Fibroblast of skin of left quadriceps (primary cell): ENCODE measurements around the gene METTL25.
A peak's percentile ranks its signal among the peaks of the same experiment; 100 is the strongest.
"Not testable (repeated sequence)": the region's sequence is repeated elsewhere in the genome, so short reads cannot be mapped to it uniquely, and the experiment has no call there.

Experiments
- DNase-seq, 2 experiments: peaks; one replicate each; pipeline ENCODE4 v3.0.0-alpha.2; 2013; ENCODE audit warnings: low read depth in 2 of 2

The METTL25 gene, protein sequence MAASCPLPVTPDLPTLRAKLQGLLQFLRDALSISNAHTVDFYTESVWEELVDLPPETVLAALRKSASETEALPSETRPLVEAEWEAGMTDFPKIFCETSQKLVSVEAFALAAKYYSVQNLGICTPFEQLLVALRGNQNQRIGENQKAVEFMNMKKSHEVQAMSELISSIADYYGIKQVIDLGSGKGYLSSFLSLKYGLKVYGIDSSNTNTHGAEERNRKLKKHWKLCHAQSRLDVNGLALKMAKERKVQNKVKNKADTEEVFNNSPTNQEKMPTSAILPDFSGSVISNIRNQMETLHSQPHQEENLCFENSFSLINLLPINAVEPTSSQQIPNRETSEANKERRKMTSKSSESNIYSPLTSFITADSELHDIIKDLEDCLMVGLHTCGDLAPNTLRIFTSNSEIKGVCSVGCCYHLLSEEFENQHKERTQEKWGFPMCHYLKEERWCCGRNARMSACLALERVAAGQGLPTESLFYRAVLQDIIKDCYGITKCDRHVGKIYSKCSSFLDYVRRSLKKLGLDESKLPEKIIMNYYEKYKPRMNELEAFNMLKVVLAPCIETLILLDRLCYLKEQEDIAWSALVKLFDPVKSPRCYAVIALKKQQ

DNA sequence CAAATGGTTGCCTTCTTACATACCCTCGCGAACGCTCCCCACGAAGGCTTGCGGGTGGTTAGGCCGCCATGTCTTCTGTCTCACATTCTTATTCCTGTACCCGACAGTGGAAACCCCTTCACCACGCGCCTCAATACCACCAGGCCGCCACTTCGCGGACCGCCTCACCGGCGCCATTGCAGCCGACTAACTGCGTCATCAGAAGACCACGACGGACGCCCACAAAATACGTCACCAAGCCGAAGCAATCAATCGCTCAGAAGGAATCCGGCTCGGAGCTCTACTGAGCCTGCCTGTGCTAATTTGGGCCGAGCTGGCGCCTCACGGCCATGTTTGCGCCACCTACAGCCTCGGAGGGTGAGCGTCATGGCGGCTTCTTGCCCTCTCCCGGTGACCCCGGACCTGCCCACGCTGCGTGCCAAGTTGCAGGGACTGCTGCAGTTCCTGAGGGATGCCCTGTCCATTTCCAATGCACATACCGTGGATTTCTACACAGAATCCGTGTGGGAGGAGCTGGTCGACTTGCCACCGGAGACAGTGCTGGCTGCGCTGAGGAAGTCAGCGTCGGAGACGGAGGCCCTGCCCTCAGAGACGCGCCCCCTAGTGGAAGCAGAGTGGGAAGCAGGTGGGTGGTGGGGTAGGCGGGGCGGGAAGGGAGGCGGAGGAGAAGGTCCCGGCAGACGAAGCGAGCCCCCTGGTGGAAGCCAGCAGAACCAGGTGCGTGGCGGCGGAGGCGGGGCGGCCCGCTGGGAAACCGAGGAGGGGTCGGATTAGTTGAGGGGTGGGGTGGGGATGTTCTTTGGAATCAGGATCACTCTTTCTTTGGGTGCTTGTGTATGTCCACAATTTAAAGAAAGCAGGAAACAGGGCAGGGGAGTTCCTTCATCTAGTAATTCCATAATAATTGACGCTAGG lies at the start of gene METTL25, which contains the start of gene CCDC59:
Gene METTL25 (plus strand): TSS at position 330 of the 915 bp plus-strand sequence. CDS start 37 bp downstream, at position 367.
Gene CCDC59 (minus strand): TSS at position 188 of the 915 bp plus-strand sequence. CDS start 11 bp downstream, at position 177.
- DNase-seq: peak; percentile 97 to 98

DNA sequence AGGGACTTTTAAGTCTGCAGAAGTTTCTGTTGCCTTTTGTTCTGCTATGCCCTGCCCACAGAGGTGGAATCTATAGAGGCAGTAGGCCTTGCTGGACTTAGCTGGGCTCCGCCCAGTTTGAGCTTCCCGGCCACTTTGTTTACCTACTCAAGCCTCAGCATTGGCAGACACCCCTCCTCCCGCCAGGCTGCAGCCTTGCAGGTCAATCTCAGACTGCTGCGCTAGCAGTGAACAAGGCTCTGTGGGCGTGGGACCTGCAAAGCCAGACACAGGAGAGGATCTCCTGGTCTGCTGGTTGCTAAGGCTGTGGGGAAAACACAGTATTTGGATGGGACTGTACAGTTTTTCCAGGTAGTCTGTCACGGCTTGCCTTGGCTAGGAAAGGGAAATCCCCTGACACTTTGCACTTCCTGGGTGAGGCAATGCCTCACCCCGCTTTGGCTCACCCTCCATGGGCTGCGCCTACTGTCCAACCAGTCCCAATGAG lies 43.9 kb upstream of the METTL25 start:
- DNase-seq: no peak

DNA sequence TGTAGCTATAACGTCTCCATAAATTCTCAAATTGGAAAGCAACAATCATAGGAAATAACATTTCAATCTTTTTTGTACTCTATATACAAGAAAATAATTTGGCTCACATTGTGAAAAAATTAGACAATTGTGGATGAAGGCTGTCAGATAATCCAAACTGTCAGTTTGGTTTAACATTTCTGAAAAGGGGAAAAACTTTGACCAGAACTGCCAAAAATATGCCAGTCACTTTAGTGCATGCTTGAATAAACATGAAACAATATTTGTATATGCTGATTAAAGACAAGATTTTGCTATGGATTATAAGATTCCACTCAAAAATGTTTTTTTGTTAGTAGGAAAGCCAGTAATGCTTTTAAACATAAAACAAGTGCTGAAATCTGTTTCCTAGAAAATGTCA lies 39.1 kb upstream of the METTL25 start:
- DNase-seq: no peak

DNA sequence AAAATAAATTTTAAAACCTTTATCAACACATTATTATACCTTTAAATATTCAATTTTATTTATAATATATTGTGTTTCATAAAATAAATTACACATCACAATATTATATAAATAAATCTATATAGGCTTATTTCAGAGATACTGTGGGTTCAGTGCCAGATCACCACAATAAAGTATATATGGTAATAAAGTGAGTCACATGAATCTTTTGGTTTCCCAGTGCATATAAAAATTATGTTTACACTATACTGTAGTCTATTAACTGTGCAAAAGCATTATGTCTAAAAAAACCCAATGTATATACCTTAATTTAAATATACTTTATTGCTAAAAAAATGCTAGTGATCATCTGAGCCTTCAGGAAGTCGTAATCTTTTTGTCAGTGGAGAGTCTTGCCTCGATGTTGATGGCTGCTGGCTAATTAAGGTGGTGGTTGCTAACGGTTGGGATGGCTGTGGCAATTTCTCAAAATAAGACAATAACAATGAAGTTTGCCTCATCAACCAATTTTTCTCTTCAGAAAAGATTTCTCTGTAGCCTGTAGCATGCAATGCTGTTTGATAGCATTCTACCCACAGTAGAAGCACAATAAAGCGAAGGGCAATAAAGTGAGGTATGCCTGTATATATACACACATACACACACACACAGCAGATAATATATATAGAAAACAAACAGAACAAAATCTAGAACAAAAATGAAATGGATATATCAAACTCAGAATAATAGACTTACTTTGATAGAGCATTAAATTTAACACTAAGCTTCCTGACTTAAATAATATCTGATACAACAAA lies 32.6 kb upstream of the METTL25 start:
- no peak for DNase-seq

DNA sequence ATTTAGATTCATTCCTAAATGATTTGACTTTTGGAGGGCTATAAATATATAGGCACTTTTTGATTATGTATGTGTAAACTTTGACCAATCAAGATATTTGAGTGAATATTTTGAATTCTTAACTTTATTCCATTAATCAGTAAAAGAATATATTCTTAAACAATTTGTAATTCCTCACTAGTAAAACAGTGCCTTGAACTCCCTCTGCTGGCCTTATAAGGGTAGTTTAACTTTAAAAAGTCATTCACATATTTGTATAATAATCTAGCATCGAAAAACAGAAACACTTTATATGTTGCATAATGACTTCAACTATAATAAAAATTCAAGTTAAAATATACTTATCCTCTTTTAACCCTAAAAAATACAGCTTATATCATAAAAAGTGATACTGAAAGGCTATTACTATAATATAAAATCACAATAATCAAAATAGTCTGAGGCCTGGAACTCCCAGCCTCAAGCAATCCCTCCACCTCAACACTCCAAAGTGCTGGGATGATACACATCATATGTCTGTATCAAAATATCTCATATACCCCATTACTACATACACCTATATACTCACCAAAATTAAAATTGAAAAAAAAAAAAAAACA lies 31.3 kb upstream of the METTL25 start:
- peak; percentile 1 to 2 for DNase-seq

DNA sequence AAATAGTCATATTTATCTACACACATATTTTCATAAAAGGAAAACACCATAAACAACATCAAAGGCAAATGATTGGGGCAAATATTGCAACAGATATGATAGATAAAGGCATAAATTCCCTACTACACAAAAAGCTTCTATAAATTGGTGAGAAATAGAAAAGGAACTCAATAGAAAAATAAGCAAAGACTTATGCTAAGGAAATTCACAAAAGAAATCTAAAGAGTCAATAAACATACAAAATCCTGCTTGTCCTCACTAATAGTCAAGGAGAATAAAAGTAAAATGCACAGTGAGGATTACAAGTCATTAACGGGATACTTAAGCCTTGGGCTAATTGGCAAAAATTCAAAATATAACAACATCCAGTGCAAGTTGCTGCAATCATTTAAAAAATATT lies 30.5 kb upstream of the METTL25 start:
- DNase-seq: no peak

DNA sequence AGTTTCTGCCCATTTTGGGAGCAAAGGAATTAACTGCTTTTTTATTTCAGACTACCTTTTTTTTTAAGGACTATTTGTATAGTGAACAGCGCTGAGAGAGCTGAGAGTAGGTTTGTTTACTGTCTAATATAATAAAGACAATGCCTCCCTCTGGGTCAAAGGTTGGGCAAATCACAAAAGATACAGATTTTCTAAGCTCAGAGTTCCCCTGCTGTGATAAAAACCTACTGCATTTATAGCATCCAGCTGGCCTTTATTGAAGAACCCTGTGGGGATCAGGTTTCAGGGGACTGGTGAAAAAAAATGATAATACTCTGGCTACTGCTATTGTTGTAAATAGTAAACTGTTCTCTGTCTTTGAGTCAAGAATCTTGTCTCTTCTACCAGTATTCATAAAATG lies 28.8 kb upstream of the METTL25 start:
- DNase-seq: no peak

DNA sequence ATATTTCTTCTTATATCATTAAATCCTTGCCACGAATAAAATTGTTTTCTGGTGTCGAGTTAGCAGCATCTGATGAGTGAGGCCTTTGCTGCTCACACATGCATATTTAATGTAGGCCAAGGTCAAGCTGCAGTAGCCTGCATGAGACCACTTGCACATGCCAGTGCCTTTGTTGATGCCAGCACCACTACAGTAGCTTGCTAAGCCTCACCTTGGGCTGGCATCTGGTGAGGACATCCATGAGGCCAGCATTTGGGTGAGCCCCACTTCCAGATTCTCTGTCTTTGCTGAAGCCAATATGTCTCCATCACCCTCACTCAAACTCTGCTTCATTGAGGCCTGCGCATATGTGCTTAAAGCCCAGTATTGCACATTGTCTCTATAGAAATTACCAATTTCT lies 8.2 kb upstream of the METTL25 start:
- DNase-seq: no peak

DNA sequence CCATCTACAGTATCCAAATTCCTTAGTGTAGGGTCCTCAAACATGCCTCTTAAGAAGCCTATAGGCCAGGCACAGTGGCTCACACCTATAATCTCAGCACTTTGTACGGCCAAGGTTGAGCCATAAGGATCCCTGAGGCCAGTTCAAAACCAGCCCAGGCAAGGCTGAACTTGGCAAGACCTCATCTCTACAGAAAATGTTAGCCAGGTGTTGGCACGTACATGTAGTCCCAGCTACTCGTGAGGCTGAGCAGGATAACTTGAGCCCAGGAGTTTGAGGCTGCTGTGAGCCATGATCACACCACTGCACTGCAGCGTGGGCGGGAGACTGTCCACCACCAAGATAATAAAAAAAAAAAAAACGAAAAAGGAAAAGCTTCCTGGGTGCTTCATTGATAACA lies 6.9 kb upstream of the METTL25 start:
- no peak for DNase-seq

DNA sequence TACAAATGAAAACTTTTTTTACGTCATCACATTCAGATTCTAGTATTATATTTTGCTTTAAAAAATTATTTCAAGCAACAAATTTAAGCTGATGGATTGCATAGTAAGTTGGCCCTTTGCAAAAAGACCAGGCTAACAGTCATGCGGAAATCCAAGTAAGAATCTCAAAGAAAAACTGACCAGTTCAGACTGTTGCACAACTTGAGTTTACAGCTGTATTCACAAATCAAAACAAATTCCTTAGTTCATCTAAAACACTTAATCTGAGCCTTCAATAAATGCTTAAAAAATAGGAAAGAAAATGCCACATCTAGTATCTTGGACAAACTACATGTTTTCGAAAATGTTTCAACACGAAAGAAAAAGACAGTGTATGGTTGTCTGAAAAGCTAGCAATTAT lies 989 bp upstream of the METTL25 start:
- DNase-seq: no peak

DNA sequence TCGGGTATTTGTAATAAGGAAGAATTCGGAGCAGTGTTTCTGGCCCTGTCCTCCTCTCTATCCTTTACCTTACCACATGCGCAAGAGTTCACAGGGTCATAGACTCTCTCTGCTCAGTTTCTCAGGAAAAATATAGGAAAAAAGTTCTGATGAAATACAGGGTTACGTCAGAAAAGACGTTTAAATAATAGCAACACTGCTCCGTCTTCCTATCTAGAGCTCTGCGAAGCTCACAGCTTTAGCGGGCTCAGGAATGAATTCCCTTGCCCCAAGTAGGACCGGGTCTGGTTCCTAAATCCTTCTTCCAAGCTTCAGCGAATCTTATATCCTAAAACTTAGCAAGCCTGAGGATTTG lies 507 bp upstream of the METTL25 start:
- no peak for DNase-seq

DNA sequence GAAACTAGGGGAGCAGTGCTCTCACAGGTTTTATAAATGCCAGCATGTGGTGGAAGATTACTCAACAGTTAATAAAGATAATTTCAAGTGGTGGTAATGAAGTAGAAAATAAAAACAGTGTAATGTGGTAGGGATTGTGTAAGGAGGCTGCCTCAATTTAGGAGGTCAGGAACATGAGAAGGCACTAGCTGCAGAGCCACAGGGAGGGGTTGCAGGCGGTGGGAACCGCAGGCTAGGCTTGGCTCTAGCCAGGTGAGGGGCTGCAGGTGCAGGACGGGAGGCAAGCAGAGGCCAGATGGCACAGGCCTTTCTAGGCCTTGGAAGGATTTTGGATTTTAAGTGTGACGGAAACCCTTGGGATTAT lies 768 bp downstream of the METTL25 start:
- DNase-seq: no peak

DNA sequence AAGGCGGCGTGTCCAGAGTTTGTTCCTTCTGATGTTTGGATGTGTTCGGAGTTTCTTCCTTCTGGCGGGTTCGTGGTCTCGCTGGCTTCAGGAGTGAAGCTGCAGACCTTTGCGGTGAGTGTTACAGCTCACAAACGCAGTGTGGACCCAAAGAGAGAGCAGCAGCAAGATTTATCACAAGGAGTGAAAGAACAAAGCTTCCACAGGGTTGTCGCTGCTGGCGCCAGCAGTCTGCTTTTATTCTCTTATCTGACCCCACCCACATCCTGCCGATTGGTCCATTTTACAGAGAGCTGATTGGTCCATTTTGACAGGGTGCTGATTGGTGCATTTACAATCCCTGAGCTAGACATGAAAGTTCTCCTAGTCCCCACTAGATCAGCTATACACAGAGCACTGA lies 2.5 kb downstream of the METTL25 start:
- DNase-seq: not testable (repeated sequence)

DNA sequence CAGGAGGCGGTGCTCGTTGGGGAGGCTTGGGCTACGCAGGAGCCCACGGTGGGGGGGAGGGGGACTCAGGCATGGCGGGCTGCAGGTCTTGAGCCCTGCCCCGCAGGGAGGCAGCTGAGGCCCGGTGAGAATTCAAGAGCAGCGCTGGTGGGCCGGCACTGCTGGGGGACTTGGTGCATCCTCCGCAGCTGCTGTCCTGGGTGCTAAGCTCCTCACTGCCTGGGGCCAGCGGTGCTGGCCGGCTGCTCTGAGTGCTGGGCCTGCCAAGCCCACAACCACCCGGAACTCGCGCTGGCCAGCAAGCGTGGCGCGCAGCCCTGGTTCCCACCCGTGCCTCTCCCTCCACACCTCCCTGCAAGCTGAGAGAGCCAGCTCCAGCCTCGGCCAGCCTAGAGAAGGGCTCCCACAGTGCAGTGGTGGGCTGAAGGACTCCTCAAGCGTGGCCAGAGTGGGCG lies 3.2 kb downstream of the METTL25 start:
- no peak for DNase-seq

DNA sequence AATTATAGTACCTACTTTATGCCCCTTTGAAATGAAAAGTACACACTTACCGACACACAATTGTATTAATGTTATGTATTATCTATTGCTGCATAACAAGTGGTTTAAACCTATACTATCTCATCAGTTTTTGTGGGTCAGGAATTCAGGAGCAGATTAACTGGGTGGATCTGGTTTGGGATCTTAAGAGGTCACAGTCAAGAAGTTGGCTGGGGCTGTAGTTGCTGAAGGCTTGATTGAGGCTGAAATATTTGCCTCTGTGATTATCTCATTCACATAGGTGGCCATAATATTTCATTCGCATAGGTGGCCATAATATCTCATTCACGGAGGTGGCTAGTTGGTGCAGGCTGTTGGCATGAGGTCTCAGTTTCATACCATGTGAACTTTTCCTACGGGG lies 5.7 kb downstream of the METTL25 start:
- DNase-seq: no peak

DNA sequence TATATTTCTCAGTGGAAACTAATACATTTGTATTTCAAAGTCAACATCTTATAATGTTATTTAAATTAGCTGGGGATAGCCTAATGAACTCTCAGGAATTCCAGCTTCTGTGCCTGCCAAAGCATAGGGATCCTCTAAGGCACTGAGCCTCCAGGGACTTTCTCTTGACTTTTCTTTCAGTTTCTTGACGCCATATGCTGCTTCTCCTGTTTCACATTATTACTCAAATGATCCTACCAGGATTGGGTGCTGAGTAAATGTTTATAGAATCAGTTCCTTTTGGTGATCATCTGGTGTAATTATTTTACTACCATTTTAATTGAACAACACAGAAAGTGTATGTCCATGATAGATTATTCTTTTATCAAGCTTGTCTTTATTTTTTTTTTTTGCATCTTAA lies 7.9 kb downstream of the METTL25 start:
- peak in 1 of 2 experiments; percentile 10 for DNase-seq

DNA sequence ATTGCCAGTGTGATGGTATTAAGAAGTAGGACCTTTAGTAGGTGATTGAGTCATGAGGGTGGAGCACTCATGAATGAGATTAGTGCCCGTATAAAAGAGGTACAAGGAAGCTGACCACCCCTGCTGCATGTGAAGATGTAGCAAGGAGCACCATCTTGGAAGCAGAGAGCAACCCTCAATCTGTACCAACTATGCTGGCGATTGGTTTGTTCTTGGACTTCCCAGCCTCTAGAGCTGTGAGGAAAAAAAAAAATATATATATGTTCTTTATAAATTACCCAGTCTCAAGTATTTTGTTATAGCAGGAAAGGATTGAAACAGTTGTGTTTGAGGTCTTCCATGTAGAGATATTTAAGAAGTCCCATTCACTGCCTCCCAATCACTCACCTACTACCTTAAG lies 16.9 kb downstream of the METTL25 start:
- DNase-seq: no peak

DNA sequence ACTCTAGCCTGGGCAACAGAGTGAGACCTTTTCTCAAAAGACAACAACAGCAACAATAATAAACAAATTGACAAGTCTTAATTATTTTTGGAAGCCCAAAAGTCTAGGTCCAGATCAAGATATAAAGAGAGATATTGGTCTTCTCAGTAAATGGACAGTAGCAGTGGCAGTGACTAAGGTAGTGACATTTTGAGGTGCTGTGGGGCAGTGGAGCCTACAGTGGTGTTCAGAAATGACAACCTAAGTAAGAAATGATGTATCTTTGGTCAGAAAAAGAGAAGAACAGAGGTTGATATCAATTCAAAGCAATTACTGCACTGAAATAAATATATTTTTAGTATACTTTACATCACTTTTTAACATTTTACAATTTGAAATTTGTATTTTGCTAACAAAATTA lies 20.7 kb downstream of the METTL25 start:
- no peak for DNase-seq

DNA sequence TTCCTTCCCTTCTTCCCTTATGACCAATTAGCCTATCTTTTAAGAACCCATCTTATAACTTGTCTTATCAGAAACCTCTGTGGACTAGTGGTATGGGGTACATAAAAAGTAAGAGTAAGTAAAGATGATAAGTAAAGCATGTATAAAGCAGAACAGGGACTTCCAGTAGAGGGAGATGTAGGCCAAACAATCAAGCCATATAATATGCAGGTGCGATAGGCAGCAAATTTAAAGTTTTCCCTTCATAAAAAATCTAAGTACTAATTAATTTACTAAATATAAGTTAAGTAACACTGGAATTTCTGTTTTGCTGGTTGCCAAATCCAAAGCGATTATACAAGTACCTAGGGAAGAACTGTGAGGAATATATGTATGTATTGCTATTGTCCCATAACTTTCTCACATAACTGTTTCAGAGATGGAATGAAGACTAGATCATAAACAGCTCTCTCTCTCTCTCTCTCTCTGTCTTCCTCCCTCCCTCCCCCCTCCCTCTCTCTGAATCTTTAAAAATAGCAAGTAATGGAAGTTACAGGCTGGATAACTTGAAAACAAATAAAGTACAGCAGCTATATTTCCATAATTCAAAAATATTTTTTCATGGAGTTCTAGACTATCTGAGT lies 25.7 kb downstream of the METTL25 start:
- DNase-seq: peak in 1 of 2 experiments; percentile 11

DNA sequence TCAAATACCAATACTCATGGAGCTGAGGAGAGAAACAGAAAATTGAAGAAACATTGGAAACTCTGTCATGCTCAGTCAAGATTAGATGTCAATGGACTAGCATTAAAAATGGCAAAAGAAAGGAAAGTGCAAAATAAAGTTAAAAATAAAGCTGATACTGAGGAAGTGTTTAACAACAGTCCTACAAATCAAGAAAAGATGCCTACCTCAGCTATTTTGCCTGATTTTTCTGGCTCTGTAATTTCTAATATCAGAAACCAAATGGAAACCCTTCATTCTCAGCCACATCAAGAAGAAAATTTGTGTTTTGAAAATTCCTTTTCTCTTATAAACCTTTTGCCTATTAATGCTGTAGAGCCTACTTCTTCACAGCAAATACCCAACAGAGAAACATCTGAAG lies 40.5 kb downstream of the METTL25 start:
- no peak for DNase-seq
